A549 (cell line): ENCODE data around the gene LRP3. TPM values are rescaled to one million over a fixed set of nuclear protein-coding genes. Genes with fewer than 3 reads are reported as not detected.
A peak's percentile ranks its signal among the peaks of the same experiment; 100 is the strongest.

ENCODE experiments used
- ATAC-seq, 2 experiments: fragments of 200-7000 bp in 1 of 2; fragments of >200 bp in 1 of 2; cut with Nextera tagmentation in 1 of 2; cut with Tn5 transposase in 1 of 2; 3 replicates each; pipeline versions ENCODE4 v1.8.0 to v1.9.1; 2018 to 2020; ENCODE audit warnings: mild to moderate bottlenecking in 1 of 2, moderate library complexity in 1 of 2
- CTCF ChIA-PET: fragments of 300-600 bp; sonication (Branson Sonifier 250); formaldehyde crosslinking; extraction: SDS; loops from one replicate; lab custom pipeline; 2021; ENCODE audit warnings: antibody characterized with exemption, inconsistent platforms; lab: Yijun Ruan, JAX
- POLR2A ChIA-PET: fragments of 350-600 bp; formaldehyde crosslinking; extraction: SDS; loops from one replicate; lab custom pipeline; 2021; ENCODE audit warnings: antibody characterized with exemption, inconsistent platforms; lab: Yijun Ruan, JAX
- DNase-seq, 2 experiments: peaks; one replicate each; pipeline versions ENCODE4 v3.0.0 to v3.0.0-alpha.2; 2011 to 2016; ENCODE audit warnings: low read depth in 1 of 2, low spot score in 1 of 2
- FAIRE-seq: peaks from 2 replicates; lab custom pipeline; 2011; peaks lifted over from hg19 to GRCh38; lab: Jason Lieb, UNC
- H3K27ac ChIP-seq, 2 experiments: fragments of >200 bp; sonication (Bioruptor Twin); formaldehyde crosslinking; 3 replicates each; pipeline ENCODE4 v1.5.1; 2016 to 2017
- H3K4me1 ChIP-seq: fragments of >200 bp; sonication (Bioruptor Twin); formaldehyde crosslinking; 3 replicates; pipeline ENCODE4 v1.6.1; 2016
- H3K4me2 ChIP-seq: fragments of >200 bp; sonication (Bioruptor Twin); formaldehyde crosslinking; 3 replicates; pipeline ENCODE4 v1.6.1; 2016
- H3K4me3 ChIP-seq: fragments of >200 bp; sonication (Bioruptor Twin); formaldehyde crosslinking; 3 replicates; pipeline ENCODE4 v1.5.1; 2016
- H3K9me3 ChIP-seq: fragments of >200 bp; sonication (Bioruptor Twin); formaldehyde crosslinking; 3 replicates; pipeline ENCODE4 v1.6.1; 2016
- ATOH8 ChIP-seq: fragments of 250-450 bp; sonication (Bioruptor Pico); IDR thresholded peaks from 2 replicates; pipeline ENCODE4 v1.5.0; 2020; ENCODE audit warnings: low read depth, mild to moderate bottlenecking, moderate library complexity
- CBX2 ChIP-seq: fragments of 200-600 bp; sonication (generic); IDR thresholded peaks from 2 replicates; pipeline ENCODE4 v1.6.1; 2016; ENCODE audit warnings: low read depth, mild to moderate bottlenecking, borderline replicate concordance
- CEBPB ChIP-seq, 2 experiments: fragments of >200 bp in 1 of 2; sonication (Bioruptor Twin) in 1 of 2; formaldehyde crosslinking in 1 of 2; IDR thresholded peaks; 2 replicates each; pipeline ENCODE4 v1.6.1; 2012 to 2016
- CTCF ChIP-seq: fragments of >200 bp; sonication (Bioruptor Twin); formaldehyde crosslinking; IDR thresholded peaks from 3 replicates; pipeline ENCODE4 v1.5.1; 2016
- E2F6 ChIP-seq: IDR thresholded peaks from 2 replicates; pipeline ENCODE4 v1.6.1; 2012; ENCODE audit warnings: low read depth, borderline replicate concordance
- EHF ChIP-seq: fragments of 250-450 bp; sonication (Bioruptor Pico); IDR thresholded peaks from 2 replicates; pipeline ENCODE4 v1.5.0; 2020; ENCODE audit warnings: mild to moderate bottlenecking
- ESRRA ChIP-seq: fragments of 150-350 bp; IDR thresholded peaks from 2 replicates; pipeline ENCODE4 v1.6.1; 2014; ENCODE audit warnings: mild to moderate bottlenecking, low read length, borderline replicate concordance
- FOSL2 ChIP-seq, 2 experiments: fragments of 450-650 bp in 1 of 2; fragments of >200 bp in 1 of 2; sonication (Bioruptor Twin) in 1 of 2; formaldehyde crosslinking; IDR thresholded peaks; 2 replicates each; pipeline versions ENCODE4 v1.5.0 to v1.6.1; 2016 to 2020; ENCODE audit warnings: mild to moderate bottlenecking in 1 of 2, moderate library complexity in 1 of 2
- HOXA7 ChIP-seq: fragments of 250-450 bp; sonication (Bioruptor Pico); IDR thresholded peaks from 2 replicates; pipeline ENCODE4 v1.5.0; 2020; ENCODE audit warnings: mild to moderate bottlenecking, moderate library complexity
- HOXB13 ChIP-seq: fragments of 250-450 bp; sonication (Bioruptor Pico); IDR thresholded peaks from 2 replicates; pipeline ENCODE4 v1.5.0; 2020; ENCODE audit warnings: low read depth, mild to moderate bottlenecking, moderate library complexity
- POLR2AphosphoS2 ChIP-seq: conservative IDR thresholded peaks from 2 replicates; pipeline ENCODE4 v1.6.1; 2012; ENCODE audit warnings: low read length, improper control_type of control experiment, inconsistent platforms
- RAD21 ChIP-seq, 2 experiments: fragments of >200 bp in 1 of 2; sonication (Bioruptor Twin) in 1 of 2; formaldehyde crosslinking in 1 of 2; IDR thresholded peaks in 1 of 2; conservative IDR thresholded peaks in 1 of 2; 2 replicates in 1 of 2; 3 replicates in 1 of 2; pipeline ENCODE4 v1.6.1; 2012 to 2018; ENCODE audit warnings: inconsistent platforms in 1 of 2
- RARB ChIP-seq: fragments of 250-450 bp; sonication (Bioruptor Pico); IDR thresholded peaks from 2 replicates; pipeline ENCODE4 v1.8.0; 2021; ENCODE audit warnings: mild to moderate bottlenecking, moderate library complexity
- SMC3 ChIP-seq: fragments of >200 bp; sonication (Bioruptor Twin); formaldehyde crosslinking; IDR thresholded peaks from 3 replicates; pipeline ENCODE4 v1.6.1; 2018; ENCODE audit warnings: inconsistent platforms
- WGBS: methylation state at CpG from one replicate; pipeline ENCODE4 v1.1.6; 2017; ENCODE audit errors: missing lambda C conversion rate; 5-methylcytosine and 5-hydroxymethylcytosine counted together
- polyA plus RNA-seq, 4 experiments: library from polyadenylated mRNA; depleted of rRNA in 3 of 4; stranded (reverse); fragments of >200 nt; fragmentation: RNase III in 1 of 4; extraction: RNeasy Plus Mini Kit Qiagen cat#74134 plus additional on column Dnase treatment in 1 of 4; gene quantifications; 2 replicates in 3 of 4; 3 replicates in 1 of 4; pipeline ENCODE4 v1.2.3, GENCODE V29; 2011 to 2017

The LRP3 gene
- polyA plus RNA-seq, 2 of the 4 experiments (the other 2 are of a cell fraction) = 10.9 to 25.1 TPM

DNA sequence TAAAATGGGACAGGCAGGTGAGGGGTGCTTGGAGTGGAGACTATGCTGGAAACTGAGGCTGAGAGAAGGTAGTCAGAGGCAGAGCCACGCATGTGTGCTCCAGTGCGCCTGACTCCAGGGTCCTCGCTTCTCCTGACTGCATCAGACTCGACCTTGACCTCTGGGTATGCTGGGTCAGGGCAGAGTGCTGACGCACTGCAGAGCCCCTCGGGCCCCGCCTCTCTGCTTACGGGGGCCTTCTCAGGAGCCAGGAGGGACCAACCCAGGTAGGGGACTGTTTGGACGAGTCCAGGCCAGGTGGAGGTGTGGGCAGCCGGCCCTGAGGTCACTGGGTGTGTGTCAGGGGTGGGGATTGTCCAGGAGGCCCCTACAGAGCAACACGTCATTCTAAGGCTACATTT, 54.4 kb downstream of the LRP3 start:
- Histone ChIP-seq H3K4me1 (peaks cover 13% of the 10 kb centered on the region), H3K9me3 (peaks cover 13% of the 10 kb centered on the region), H3K4me2 (no peak overlapping the region), H3K4me3 (no peak overlapping the region), H3K27ac (peak overlapping the region in 1 of 2 experiments; percentile 75; a peak in 1 of 6 replicates)
- ATAC-seq (peak in 1 of 2 experiments; percentile 13; a peak in 5 of 6 replicates), FAIRE-seq (no peak), DNase-seq (no peak)
- ChIA-PET POLR2A (interaction anchor here (0.9 to 1.2 kb wide), 6 partner anchors 51 to 129 kb away, joined by 3 to 14 read pairs (median 4); partner anchors contain the start of genes CEBPA and CEBPG), CTCF (interaction anchor here (0.6 to 16.3 kb wide), 9 partner anchors 8 to 157 kb away, joined by 3 to 1493 read pairs (median 8); partner anchors contain the start of genes CEBPA and CEBPG)
- 82% methylated on average over 11 of the region's 11 CpGs for WGBS
- TF ChIP-seq HOXA7 (CRISPR knock-in tag) = no peak
- TF ChIP-seq ATOH8 (CRISPR knock-in tag) = no peak
- TF ChIP-seq ESRRA = peak; percentile 20; the same call in 1 of the 2 replicates
- TF ChIP-seq POLR2AphosphoS2 = no peak

GRCh38 chr19:33248954-33249613, 55.0 kb downstream of the LRP3 start:
- 12% methylated on average over 26 of the region's 28 CpGs for WGBS
- ATAC-seq = peak; percentile 72 to 79
- POLR2A ChIA-PET = interaction anchor here (0.8 to 1.2 kb wide), 7 partner anchors 51 to 157 kb away, joined by 3 to 14 read pairs (median 4); partner anchors contain the start of genes CEBPA and CEBPG
- FAIRE-seq = no peak
- CTCF ChIA-PET = interaction anchor here (0.6 to 16.3 kb wide), 10 partner anchors 9 to 156 kb away, joined by 3 to 1493 read pairs (median 6); partner anchors contain the start of genes CEBPA and CEBPG
- Histone ChIP-seq H3K4me3 (0 out of 3 replicates have a peak overlapping the region, but pooled peaks have one; percentile 18), H3K9me3 (peaks cover 13% of the 10 kb centered on the region), H3K4me2 (peak overlapping the region; percentile 80), H3K27ac (peak overlapping the region; percentile 36 to 75; a peak in 4 of 6 replicates), H3K4me1 (peaks cover 13% of the 10 kb centered on the region)
- peak; percentile 63 to 90 for DNase-seq
- no peak for TF ChIP-seq HOXB13
- peak in 1 of 2 experiments; percentile 45; a peak in 3 of 5 replicates for TF ChIP-seq RAD21 (conservative IDR thresholded peaks at IDR 0.05 in 1 of 2, IDR thresholded peaks at IDR 0.05 in 1 of 2)
- TF ChIP-seq SMC3 = peak; percentile 59; the same call in 2 of the 3 replicates
- peak; percentile 48 for TF ChIP-seq CTCF
- TF ChIP-seq FOSL2 (IDR thresholded peaks at IDR 0.05) = no peak
- peak; percentile 68 for TF ChIP-seq FOSL2 (CRISPR knock-in tag; IDR thresholded peaks at IDR 0.05)
- no peak for TF ChIP-seq HOXA7 (CRISPR knock-in tag)
- 0 out of 2 replicates have a peak, but pooled peaks have one; percentile 39 for TF ChIP-seq E2F6
- peak in 1 of 2 experiments; percentile 55; a peak in 2 of 4 replicates for TF ChIP-seq CEBPB (IDR thresholded peaks at IDR 0.05)

- peaks cover 13% of the 10 kb centered on the region for H3K4me1 ChIP-seq
- ATAC-seq (no peak), FAIRE-seq (peak; percentile 100), DNase-seq (no peak)
- peak overlapping the region; percentile 80 for H3K4me2 ChIP-seq
- TF ChIP-seq EHF (CRISPR knock-in tag) (no peak), FOSL2 (IDR thresholded peaks at IDR 0.05) (no peak), FOSL2 (CRISPR knock-in tag; IDR thresholded peaks at IDR 0.05) (no peak), CBX2 (no peak), RARB (no peak)
- H3K9me3 ChIP-seq = peaks cover 13% of the 10 kb centered on the region
- ChIA-PET CTCF (interaction anchor here (0.9 to 16.3 kb wide), 7 partner anchors 9 to 155 kb away, joined by 3 to 1493 read pairs (median 21); partner anchors contain the start of genes CEBPA and CEBPG), POLR2A (interaction anchor here (0.8 to 1.2 kb wide), 7 partner anchors 50 to 156 kb away, joined by 3 to 14 read pairs (median 4); partner anchors contain the start of genes CEBPA and CEBPG)
- no peak overlapping the region for H3K4me3 ChIP-seq
- H3K27ac ChIP-seq = peak overlapping the region; percentile 36 to 75; a peak in 4 of 6 replicates
- WGBS = 29% methylated on average over 3 of the region's 3 CpGs
Measured at GRCh38 chr19:33249740-33250366, 55.7 kb downstream of the LRP3 start.
